Neural cell (in vitro differentiated cells): ENCODE results near the gene FAM124B. TPM values are rescaled to one million over a fixed set of nuclear protein-coding genes. Genes with fewer than 3 reads are reported as not detected.

Source experiments
- H2AFZ ChIP-seq: fragments of 200-600, 300-800 bp; sonication (generic), shearing (Covaris generic); 2 replicates; pipeline ENCODE4 v1.6.0; 2014; ENCODE audit warnings: low read depth, mild to moderate bottlenecking, antibody characterized with exemption, low read length, moderate library complexity
- H3F3A ChIP-seq: fragments of 200-600 bp; shearing (Covaris generic); 2 replicates; pipeline ENCODE4 v1.6.1; 2016; ENCODE audit warnings: mild to moderate bottlenecking, moderate library complexity, mixed read lengths, antibody characterized with exemption, low read length; ENCODE audit not compliant: insufficient read depth, poor library complexity, severe bottlenecking
- H3K27ac ChIP-seq: fragments of 200-600, 300-800 bp; sonication (generic), shearing (Covaris generic); 2 replicates; pipeline ENCODE4 v1.5.1; 2014; ENCODE audit warnings: mild to moderate bottlenecking, low read length, moderate library complexity
- H3K27me3 ChIP-seq: fragments of 300-800, 200-600 bp; sonication (generic), shearing (Covaris generic); 2 replicates; pipeline ENCODE4 v1.6.0; 2014; ENCODE audit warnings: mild to moderate bottlenecking, low read depth, low read length, moderate library complexity; ENCODE audit not compliant: insufficient read depth
- H3K36me3 ChIP-seq: fragments of 300-800, 200-600 bp; sonication (generic), shearing (Covaris generic); 2 replicates; pipeline ENCODE4 v1.5.1; 2014; ENCODE audit warnings: mild to moderate bottlenecking, antibody characterized with exemption, low read length, moderate library complexity; ENCODE audit not compliant: insufficient read depth
- H3K4me2 ChIP-seq: fragments of 300-800, 200-600 bp; sonication (generic), shearing (Covaris generic); 2 replicates; pipeline ENCODE4 v1.6.0; 2014; ENCODE audit warnings: mild to moderate bottlenecking, low read length
- H3K4me3 ChIP-seq: fragments of 300-800, 200-600 bp; sonication (generic), shearing (Covaris generic); 2 replicates; pipeline ENCODE4 v1.5.1; 2014; ENCODE audit warnings: mild to moderate bottlenecking, low read length, moderate library complexity
- H3K79me2 ChIP-seq: fragments of 200-600 bp; shearing (Covaris generic); replicated peaks from 2 replicates; pipeline ENCODE4 v1.6.0; 2014; ENCODE audit warnings: mild to moderate bottlenecking, low read length, moderate library complexity; ENCODE audit not compliant: insufficient read depth
- H3K9ac ChIP-seq: fragments of 300-800, 200-600 bp; sonication (generic), shearing (Covaris generic); 2 replicates; pipeline ENCODE4 v1.6.1; 2016; ENCODE audit warnings: mild to moderate bottlenecking, low read length, mixed read lengths
- H3K9me2 ChIP-seq: fragments of 200-600 bp; shearing (Covaris generic); 2 replicates; pipeline ENCODE4 v1.6.1; 2016; ENCODE audit warnings: mild to moderate bottlenecking, low read length, mixed read lengths; ENCODE audit not compliant: insufficient read depth
- H3K9me3 ChIP-seq: fragments of 200-600, 300-800 bp; sonication (generic), shearing (Covaris generic); 2 replicates; pipeline ENCODE4 v1.6.1; 2016; ENCODE audit warnings: mild to moderate bottlenecking, mixed run types, low read length, moderate library complexity, mixed read lengths
- H4K20me1 ChIP-seq: fragments of 200-600 bp; shearing (Covaris generic); 2 replicates; pipeline ENCODE4 v1.6.1; 2016; ENCODE audit warnings: mild to moderate bottlenecking, mixed run types; ENCODE audit not compliant: insufficient read depth
- CTCF ChIP-seq: fragments of 450-650 bp; IDR thresholded peaks from 2 replicates; pipeline ENCODE4 v1.5.1; 2014; ENCODE audit warnings: antibody characterized with exemption, mild to moderate bottlenecking, moderate library complexity; ENCODE audit not compliant: poor library complexity, severe bottlenecking
- EP300 ChIP-seq: fragments of 450-650 bp; conservative IDR thresholded peaks from 2 replicates; pipeline ENCODE4 v1.6.1; 2014; ENCODE audit warnings: antibody characterized with exemption, mild to moderate bottlenecking, moderate library complexity; ENCODE audit not compliant: poor library complexity, severe bottlenecking
- EZH2 ChIP-seq: fragments of 200-600, 300-800 bp; shearing (Covaris generic), sonication (generic); IDR thresholded peaks from 2 replicates; pipeline ENCODE4 v1.6.1; 2014; ENCODE audit warnings: antibody characterized with exemption, low read length, borderline replicate concordance, mild to moderate bottlenecking; ENCODE audit not compliant: insufficient read depth, poor library complexity, severe bottlenecking
- MXI1 ChIP-seq: fragments of 450-650 bp; conservative IDR thresholded peaks from 2 replicates; pipeline ENCODE4 v1.6.1; 2014; ENCODE audit warnings: antibody characterized with exemption, mild to moderate bottlenecking; ENCODE audit not compliant: poor library complexity, severe bottlenecking
- POLR2AphosphoS5 ChIP-seq: IDR thresholded peaks from 2 replicates; pipeline ENCODE4 v1.6.1; 2012
- RAD21 ChIP-seq: fragments of 450-650 bp; conservative IDR thresholded peaks from 2 replicates; pipeline ENCODE4 v1.6.1; 2014; ENCODE audit warnings: antibody characterized with exemption, mild to moderate bottlenecking, moderate library complexity
- REST ChIP-seq: IDR thresholded peaks from 2 replicates; pipeline ENCODE4 v1.6.1; 2012; ENCODE audit warnings: borderline replicate concordance
- SMC3 ChIP-seq: fragments of 450-650 bp; conservative IDR thresholded peaks from 2 replicates; pipeline ENCODE4 v1.6.1; 2014; ENCODE audit warnings: antibody characterized with exemption, mild to moderate bottlenecking, moderate library complexity; ENCODE audit not compliant: poor library complexity
- TAF1 ChIP-seq: IDR thresholded peaks from 2 replicates; pipeline ENCODE4 v1.6.1; 2012; ENCODE audit warnings: low read depth
- polyA plus RNA-seq: library from polyadenylated mRNA; depleted of rRNA; stranded (reverse); fragments of >200 nt; gene quantifications from 2 replicates; pipeline ENCODE4 v1.2.3, GENCODE V29; 2014

FAM124B gene
- polyA plus RNA-seq, 1 donor from 2014 or later = not detected

- Histone ChIP-seq H3K9me2 (no peaks in the 10 kb centered on the region), H3F3A (no peaks in the 10 kb centered on the region), H3K36me3 (no peaks in the 10 kb centered on the region), H3K4me3 (no peak overlapping the region), H2AFZ (no peak overlapping the region), H3K27me3 (no peaks in the 10 kb centered on the region), H3K27ac (no peak overlapping the region), H4K20me1 (no peaks in the 10 kb centered on the region), H3K9me3 (no peaks in the 10 kb centered on the region), H3K9ac (no peak overlapping the region), H3K4me2 (no peak overlapping the region), H3K79me2 (no peaks in the 10 kb centered on the region)
- TF ChIP-seq EP300 (no peak), SMC3 (no peak), RAD21 (no peak), TAF1 (no peak), CTCF (no peak), EZH2 (no peak), POLR2AphosphoS5 (no peak), REST (no peak), MXI1 (no peak)
Observed at GRCh38 chr2:224442071-224442967, 40.4 kb upstream of the FAM124B start.

- H3K4me3 ChIP-seq = no peak overlapping the region
- no peaks in the 10 kb centered on the region for H3K9me3 ChIP-seq
- H3K27ac ChIP-seq = no peak overlapping the region
- TF ChIP-seq POLR2AphosphoS5 = no peak
- TF ChIP-seq SMC3 = no peak
- TF ChIP-seq EZH2 = no peak
- TF ChIP-seq EP300 = no peak
- no peak for TF ChIP-seq MXI1
- TF ChIP-seq CTCF = no peak
- TF ChIP-seq REST = no peak
- no peak for TF ChIP-seq RAD21
- no peak for TF ChIP-seq TAF1
- no peaks in the 10 kb centered on the region for H3K27me3 ChIP-seq
- H2AFZ ChIP-seq = no peak overlapping the region
- H4K20me1 ChIP-seq = no peaks in the 10 kb centered on the region
- no peak overlapping the region for H3K4me2 ChIP-seq
- H3K36me3 ChIP-seq = no peaks in the 10 kb centered on the region
- H3K9ac ChIP-seq = no peak overlapping the region
- no peaks in the 10 kb centered on the region for H3F3A ChIP-seq
- H3K9me2 ChIP-seq = no peaks in the 10 kb centered on the region
- H3K79me2 ChIP-seq = no peaks in the 10 kb centered on the region
Observed at GRCh38 chr2:224440988-224441387, 39.1 kb upstream of the FAM124B start.
